ENCODE measurements around the gene NFYA. TPM values are rescaled to one million over a fixed set of nuclear protein-coding genes. Genes with fewer than 3 reads are reported as not detected.

Gene NFYA
- total RNA-seq, 1 experiment from 2014 or later, result 34.7 TPM

DNA sequence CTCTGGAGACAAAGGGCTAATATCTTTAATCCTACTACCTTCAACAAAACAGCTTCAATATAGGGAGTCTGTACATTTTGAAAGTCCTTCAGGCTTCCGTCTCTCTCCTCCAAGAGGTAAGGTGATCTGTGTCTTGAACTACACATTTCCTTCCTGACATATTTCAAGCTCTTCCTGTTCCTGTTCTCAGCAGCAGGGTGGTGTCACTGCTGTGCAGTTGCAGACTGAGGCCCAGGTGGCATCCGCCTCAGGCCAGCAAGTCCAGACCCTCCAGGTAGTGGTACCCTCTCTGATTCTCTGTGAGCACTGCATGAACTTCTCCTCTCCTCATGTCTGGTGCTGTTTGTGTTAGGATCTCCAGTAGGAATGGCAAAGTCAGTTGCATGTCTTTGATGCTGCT lies 7.8 kb downstream of the NFYA start:
- ChIA-PET CTCF (no interaction called here), POLR2A (no interaction called here)
- H3K9me3 Mint-ChIP-seq, result no peaks in the 10 kb centered on the region
- no peaks in the 10 kb centered on the region for H3K27me3 Mint-ChIP-seq (ENCODE audit: low read depth)
- peaks cover 57% of the 10 kb centered on the region for H3K36me3 Mint-ChIP-seq
- ATAC-seq (no peak), DNase-seq (ENCODE audit: low spot score) (no peak)
- TF ChIP-seq HMGA2 (CRISPR knock-in tag; IDR thresholded peaks at IDR 0.05) (no peak), SMAD4 (CRISPR knock-in tag; IDR thresholded peaks at IDR 0.05) (no peak), IRF2 (CRISPR knock-in tag; IDR thresholded peaks at IDR 0.05; ENCODE audit: borderline replicate concordance, low read depth) (no peak)
- TF ChIP-seq, protein P1, sequence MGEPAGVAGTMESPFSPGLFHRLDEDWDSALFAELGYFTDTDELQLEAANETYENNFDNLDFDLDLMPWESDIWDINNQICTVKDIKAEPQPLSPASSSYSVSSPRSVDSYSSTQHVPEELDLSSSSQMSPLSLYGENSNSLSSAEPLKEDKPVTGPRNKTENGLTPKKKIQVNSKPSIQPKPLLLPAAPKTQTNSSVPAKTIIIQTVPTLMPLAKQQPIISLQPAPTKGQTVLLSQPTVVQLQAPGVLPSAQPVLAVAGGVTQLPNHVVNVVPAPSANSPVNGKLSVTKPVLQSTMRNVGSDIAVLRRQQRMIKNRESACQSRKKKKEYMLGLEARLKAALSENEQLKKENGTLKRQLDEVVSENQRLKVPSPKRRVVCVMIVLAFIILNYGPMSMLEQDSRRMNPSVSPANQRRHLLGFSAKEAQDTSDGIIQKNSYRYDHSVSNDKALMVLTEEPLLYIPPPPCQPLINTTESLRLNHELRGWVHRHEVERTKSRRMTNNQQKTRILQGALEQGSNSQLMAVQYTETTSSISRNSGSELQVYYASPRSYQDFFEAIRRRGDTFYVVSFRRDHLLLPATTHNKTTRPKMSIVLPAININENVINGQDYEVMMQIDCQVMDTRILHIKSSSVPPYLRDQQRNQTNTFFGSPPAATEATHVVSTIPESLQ (CRISPR knock-in tag; IDR thresholded peaks at IDR 0.05), result no peak
- H3K4me3 Mint-ChIP-seq, result no peak overlapping the region
- no peak overlapping the region for H3K27ac Mint-ChIP-seq
- peaks cover 11% of the 10 kb centered on the region for H3K4me1 Mint-ChIP-seq

DNA sequence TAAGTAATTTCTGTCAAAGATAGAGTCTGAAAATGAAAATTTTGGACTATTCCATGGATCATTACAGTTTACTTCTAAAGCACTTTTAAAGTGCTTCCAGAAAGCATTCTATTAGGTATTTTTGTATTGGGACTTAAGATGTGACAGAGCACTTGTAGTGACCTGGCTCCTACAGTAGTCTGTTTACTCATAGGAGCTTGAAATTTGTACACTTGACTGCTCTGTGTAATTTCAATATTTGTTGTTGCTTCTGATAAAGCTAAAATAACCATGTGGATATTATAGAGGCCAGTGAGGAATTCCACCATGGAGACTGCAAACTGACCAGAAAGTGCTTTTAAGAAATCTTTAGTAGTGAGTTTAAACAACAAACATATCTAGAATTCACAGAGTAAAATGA lies 10.3 kb downstream of the NFYA start:
- H3K9me3 Mint-ChIP-seq, result no peaks in the 10 kb centered on the region
- ATAC-seq (no peak), DNase-seq (ENCODE audit: low spot score) (no peak)
- peaks cover 79% of the 10 kb centered on the region for H3K36me3 Mint-ChIP-seq
- ChIA-PET CTCF (no interaction called here), POLR2A (no interaction called here)
- no peaks in the 10 kb centered on the region for H3K27me3 Mint-ChIP-seq (ENCODE audit: low read depth)
- no peaks in the 10 kb centered on the region for H3K4me1 Mint-ChIP-seq
- no peak overlapping the region for H3K27ac Mint-ChIP-seq
- H3K4me3 Mint-ChIP-seq, result no peak overlapping the region
- TF ChIP-seq FOXK1 (CRISPR knock-in tag; IDR thresholded peaks at IDR 0.05) (no peak), OVOL2 (CRISPR knock-in tag; IDR thresholded peaks at IDR 0.05; ENCODE audit: borderline replicate concordance) (no peak), SP1 (CRISPR knock-in tag; conservative IDR thresholded peaks at IDR 0.05) (no peak), GRHL2 (CRISPR knock-in tag; IDR thresholded peaks at IDR 0.05; ENCODE audit: insufficient replicate concordance, severe bottlenecking) (no peak), NR3C1 (CRISPR knock-in tag; conservative IDR thresholded peaks at IDR 0.05; ENCODE audit: low read depth) (no peak), ZNF396 (CRISPR knock-in tag; IDR thresholded peaks at IDR 0.05; ENCODE audit: borderline replicate concordance) (no peak), ZNF121 (CRISPR knock-in tag; IDR thresholded peaks at IDR 0.05) (no peak), KAT7 (CRISPR knock-in tag; IDR thresholded peaks at IDR 0.05; ENCODE audit: borderline replicate concordance) (no peak), ATF1 (CRISPR knock-in tag; IDR thresholded peaks at IDR 0.05) (no peak)
- TF ChIP-seq, protein P2, sequence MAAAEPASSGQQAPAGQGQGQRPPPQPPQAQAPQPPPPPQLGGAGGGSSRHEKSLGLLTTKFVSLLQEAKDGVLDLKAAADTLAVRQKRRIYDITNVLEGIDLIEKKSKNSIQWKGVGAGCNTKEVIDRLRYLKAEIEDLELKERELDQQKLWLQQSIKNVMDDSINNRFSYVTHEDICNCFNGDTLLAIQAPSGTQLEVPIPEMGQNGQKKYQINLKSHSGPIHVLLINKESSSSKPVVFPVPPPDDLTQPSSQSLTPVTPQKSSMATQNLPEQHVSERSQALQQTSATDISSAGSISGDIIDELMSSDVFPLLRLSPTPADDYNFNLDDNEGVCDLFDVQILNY (CRISPR knock-in tag; IDR thresholded peaks at IDR 0.05), result no peak
- TF ChIP-seq, protein P3, sequence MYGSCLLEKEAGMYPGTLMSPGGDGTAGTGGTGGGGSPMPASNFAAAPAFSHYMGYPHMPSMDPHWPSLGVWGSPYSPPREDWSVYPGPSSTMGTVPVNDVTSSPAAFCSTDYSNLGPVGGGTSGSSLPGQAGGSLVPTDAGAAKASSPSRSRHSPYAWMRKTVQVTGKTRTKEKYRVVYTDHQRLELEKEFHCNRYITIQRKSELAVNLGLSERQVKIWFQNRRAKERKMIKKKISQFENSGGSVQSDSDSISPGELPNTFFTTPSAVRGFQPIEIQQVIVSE (CRISPR knock-in tag; IDR thresholded peaks at IDR 0.05; ENCODE audit: borderline replicate concordance), result no peak
- TF ChIP-seq, protein P4, sequence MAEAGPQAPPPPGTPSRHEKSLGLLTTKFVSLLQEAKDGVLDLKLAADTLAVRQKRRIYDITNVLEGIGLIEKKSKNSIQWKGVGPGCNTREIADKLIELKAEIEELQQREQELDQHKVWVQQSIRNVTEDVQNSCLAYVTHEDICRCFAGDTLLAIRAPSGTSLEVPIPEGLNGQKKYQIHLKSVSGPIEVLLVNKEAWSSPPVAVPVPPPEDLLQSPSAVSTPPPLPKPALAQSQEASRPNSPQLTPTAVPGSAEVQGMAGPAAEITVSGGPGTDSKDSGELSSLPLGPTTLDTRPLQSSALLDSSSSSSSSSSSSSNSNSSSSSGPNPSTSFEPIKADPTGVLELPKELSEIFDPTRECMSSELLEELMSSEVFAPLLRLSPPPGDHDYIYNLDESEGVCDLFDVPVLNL (CRISPR knock-in tag; IDR thresholded peaks at IDR 0.05; ENCODE audit: borderline replicate concordance, low read depth), result no peak
- TF ChIP-seq, protein P5, sequence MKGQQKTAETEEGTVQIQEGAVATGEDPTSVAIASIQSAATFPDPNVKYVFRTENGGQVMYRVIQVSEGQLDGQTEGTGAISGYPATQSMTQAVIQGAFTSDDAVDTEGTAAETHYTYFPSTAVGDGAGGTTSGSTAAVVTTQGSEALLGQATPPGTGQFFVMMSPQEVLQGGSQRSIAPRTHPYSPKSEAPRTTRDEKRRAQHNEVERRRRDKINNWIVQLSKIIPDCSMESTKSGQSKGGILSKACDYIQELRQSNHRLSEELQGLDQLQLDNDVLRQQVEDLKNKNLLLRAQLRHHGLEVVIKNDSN (CRISPR knock-in tag; IDR thresholded peaks at IDR 0.05), result no peak
- TF ChIP-seq, protein P6, sequence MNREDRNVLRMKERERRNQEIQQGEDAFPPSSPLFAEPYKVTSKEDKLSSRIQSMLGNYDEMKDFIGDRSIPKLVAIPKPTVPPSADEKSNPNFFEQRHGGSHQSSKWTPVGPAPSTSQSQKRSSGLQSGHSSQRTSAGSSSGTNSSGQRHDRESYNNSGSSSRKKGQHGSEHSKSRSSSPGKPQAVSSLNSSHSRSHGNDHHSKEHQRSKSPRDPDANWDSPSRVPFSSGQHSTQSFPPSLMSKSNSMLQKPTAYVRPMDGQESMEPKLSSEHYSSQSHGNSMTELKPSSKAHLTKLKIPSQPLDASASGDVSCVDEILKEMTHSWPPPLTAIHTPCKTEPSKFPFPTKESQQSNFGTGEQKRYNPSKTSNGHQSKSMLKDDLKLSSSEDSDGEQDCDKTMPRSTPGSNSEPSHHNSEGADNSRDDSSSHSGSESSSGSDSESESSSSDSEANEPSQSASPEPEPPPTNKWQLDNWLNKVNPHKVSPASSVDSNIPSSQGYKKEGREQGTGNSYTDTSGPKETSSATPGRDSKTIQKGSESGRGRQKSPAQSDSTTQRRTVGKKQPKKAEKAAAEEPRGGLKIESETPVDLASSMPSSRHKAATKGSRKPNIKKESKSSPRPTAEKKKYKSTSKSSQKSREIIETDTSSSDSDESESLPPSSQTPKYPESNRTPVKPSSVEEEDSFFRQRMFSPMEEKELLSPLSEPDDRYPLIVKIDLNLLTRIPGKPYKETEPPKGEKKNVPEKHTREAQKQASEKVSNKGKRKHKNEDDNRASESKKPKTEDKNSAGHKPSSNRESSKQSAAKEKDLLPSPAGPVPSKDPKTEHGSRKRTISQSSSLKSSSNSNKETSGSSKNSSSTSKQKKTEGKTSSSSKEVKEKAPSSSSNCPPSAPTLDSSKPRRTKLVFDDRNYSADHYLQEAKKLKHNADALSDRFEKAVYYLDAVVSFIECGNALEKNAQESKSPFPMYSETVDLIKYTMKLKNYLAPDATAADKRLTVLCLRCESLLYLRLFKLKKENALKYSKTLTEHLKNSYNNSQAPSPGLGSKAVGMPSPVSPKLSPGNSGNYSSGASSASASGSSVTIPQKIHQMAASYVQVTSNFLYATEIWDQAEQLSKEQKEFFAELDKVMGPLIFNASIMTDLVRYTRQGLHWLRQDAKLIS (CRISPR knock-in tag; IDR thresholded peaks at IDR 0.05; ENCODE audit: borderline replicate concordance), result no peak
- TF ChIP-seq, protein P7, sequence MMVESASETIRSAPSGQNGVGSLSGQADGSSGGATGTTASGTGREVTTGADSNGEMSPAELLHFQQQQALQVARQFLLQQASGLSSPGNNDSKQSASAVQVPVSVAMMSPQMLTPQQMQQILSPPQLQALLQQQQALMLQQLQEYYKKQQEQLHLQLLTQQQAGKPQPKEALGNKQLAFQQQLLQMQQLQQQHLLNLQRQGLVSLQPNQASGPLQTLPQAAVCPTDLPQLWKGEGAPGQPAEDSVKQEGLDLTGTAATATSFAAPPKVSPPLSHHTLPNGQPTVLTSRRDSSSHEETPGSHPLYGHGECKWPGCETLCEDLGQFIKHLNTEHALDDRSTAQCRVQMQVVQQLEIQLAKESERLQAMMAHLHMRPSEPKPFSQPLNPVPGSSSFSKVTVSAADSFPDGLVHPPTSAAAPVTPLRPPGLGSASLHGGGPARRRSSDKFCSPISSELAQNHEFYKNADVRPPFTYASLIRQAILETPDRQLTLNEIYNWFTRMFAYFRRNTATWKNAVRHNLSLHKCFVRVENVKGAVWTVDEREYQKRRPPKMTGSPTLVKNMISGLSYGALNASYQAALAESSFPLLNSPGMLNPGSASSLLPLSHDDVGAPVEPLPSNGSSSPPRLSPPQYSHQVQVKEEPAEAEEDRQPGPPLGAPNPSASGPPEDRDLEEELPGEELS (CRISPR knock-in tag; IDR thresholded peaks at IDR 0.05), result no peak
- TF ChIP-seq, protein P1 (CRISPR knock-in tag; IDR thresholded peaks at IDR 0.05), result no peak
- TF ChIP-seq, protein P8, sequence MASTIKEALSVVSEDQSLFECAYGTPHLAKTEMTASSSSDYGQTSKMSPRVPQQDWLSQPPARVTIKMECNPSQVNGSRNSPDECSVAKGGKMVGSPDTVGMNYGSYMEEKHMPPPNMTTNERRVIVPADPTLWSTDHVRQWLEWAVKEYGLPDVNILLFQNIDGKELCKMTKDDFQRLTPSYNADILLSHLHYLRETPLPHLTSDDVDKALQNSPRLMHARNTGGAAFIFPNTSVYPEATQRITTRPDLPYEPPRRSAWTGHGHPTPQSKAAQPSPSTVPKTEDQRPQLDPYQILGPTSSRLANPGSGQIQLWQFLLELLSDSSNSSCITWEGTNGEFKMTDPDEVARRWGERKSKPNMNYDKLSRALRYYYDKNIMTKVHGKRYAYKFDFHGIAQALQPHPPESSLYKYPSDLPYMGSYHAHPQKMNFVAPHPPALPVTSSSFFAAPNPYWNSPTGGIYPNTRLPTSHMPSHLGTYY (CRISPR knock-in tag; IDR thresholded peaks at IDR 0.05), result no peak

All from WTC11 (cell line).